Aorta (tissue), 5 donors: ENCODE data around the gene CD74. TPM values are rescaled to one million over a fixed set of nuclear protein-coding genes. Genes with fewer than 3 reads are reported as not detected.

Experiments used
- ATAC-seq: fragments of 200-7000 bp; cut with Tn5 transposase; one replicate; pipeline ENCODE4 v1.9.1; 2022; ENCODE audit warnings: moderate library complexity; ENCODE audit not compliant: low FRiP score
- DNase-seq, 2 donors: peaks; one replicate each; pipeline ENCODE4 v3.0.0-alpha.2; 2020
- H3K27ac ChIP-seq, 2 donors: one replicate each; pipeline ENCODE4 v1.5.1; 2013; ENCODE audit warnings: low read length in 2 of 2, mild to moderate bottlenecking in 2 of 2, moderate library complexity in 2 of 2, control low read depth in 1 of 2, inconsistent platforms in 1 of 2, low read depth in 1 of 2
- H3K27me3 ChIP-seq, 2 donors: one replicate each; pipeline ENCODE4 v1.6.1; 2013; ENCODE audit warnings: control low read depth in 1 of 2, low read length in 1 of 2, mild to moderate bottlenecking in 1 of 2, moderate library complexity in 1 of 2; ENCODE audit not compliant: insufficient read depth in 2 of 2, control insufficient read depth in 1 of 2
- H3K36me3 ChIP-seq, 2 donors: one replicate each; pipeline ENCODE4 v1.6.1; 2013; ENCODE audit warnings: control low read depth in 1 of 2, low read length in 1 of 2, mild to moderate bottlenecking in 1 of 2; ENCODE audit not compliant: insufficient read depth in 2 of 2, control insufficient read depth in 1 of 2
- H3K4me1 ChIP-seq, 2 donors: one replicate each; pipeline ENCODE4 v1.6.1; 2013; ENCODE audit warnings: low read length in 2 of 2, control low read depth in 1 of 2, mild to moderate bottlenecking in 1 of 2, moderate library complexity in 1 of 2; ENCODE audit not compliant: insufficient read depth in 2 of 2, control insufficient read depth in 1 of 2
- H3K4me3 ChIP-seq, 2 donors: one replicate each; pipeline ENCODE4 v1.5.1; 2013; ENCODE audit warnings: low read length in 2 of 2, control low read depth in 1 of 2, mild to moderate bottlenecking in 1 of 2
- H3K9me3 ChIP-seq: one replicate; pipeline ENCODE4 v1.6.1; 2013; ENCODE audit warnings: mild to moderate bottlenecking, low read length; ENCODE audit not compliant: control insufficient read depth
- WGBS, 2 donors: extraction: QIAGEN DNeasy Blood & Tissue Kit; methylation state at CpG; one replicate each; pipeline ENCODE4 v1.1.7; 2013; 5-methylcytosine and 5-hydroxymethylcytosine counted together
- intact Hi-C, 2 donors: fragments of 100-400 bp; cut with DNase I; formaldehyde crosslinking; loops; one replicate each; pipeline versions ENCODE4 v1.14.2 to v1.15.0; 2022
- polyA plus RNA-seq, 2 donors: library from polyadenylated mRNA; stranded (reverse); fragments of 200-250 nt; gene quantifications; one replicate each; pipeline ENCODE4 v1.2.3, GENCODE V29; 2013
- total RNA-seq, 2 donors: library from RNA; stranded (reverse); fragmentation: NEBNext Ultra II Directional; extraction: Animal tissue kit (Norgen Biotek cat#: 25700); gene quantifications; one replicate each; pipeline ENCODE4 v1.2.1, GENCODE V29; 2021
- donor health status: healthy with polysubstance abuse.
- donor health status: Bipolar disorder and iron deficiency.
- donor health status: DM: no; HTN: no; CAD: no.
- donor health status: DM: no; HTN: no; CAD: no.
- donor health status: DM: yes; HTN: yes; CAD: no.

The CD74 gene
- total and polyA plus RNA-seq, 4 donors = 114 to 1,639 (median 519) TPM

GRCh38 chr5:150389531-150390266 is 23.0 kb downstream of the CD74 start:
- Histone ChIP-seq H3K36me3 (peaks cover 4 to 13% of the 10 kb centered on the region in 2 donors), H3K27ac (no peak overlapping the region), H3K4me1 (no peaks in the 10 kb centered on the region), H3K27me3 (no peaks in the 10 kb centered on the region), H3K9me3 (no peaks in the 10 kb centered on the region), H3K4me3 (no peak overlapping the region)
- DNase-seq (no peak), ATAC-seq (no peak)
- intact Hi-C loops = no loop called here
- WGBS, 2 donors = 83 to 87% methylated on average over 13 of the region's 13 CpGs

- Histone ChIP-seq H3K27ac (no peak overlapping the region), H3K27me3 (no peaks in the 10 kb centered on the region), H3K4me3 (no peak overlapping the region), H3K9me3 (no peaks in the 10 kb centered on the region), H3K4me1 (no peaks in the 10 kb centered on the region), H3K36me3 (peaks cover under 1 to 17% of the 10 kb centered on the region in 2 donors)
- intact Hi-C loops = no loop called here
- DNase-seq = no peak
- WGBS, 2 donors = 85% methylated on average over 15 of the region's 15 CpGs
- no peak for ATAC-seq
Measured at GRCh38 chr5:150386024-150386855, 26.5 kb downstream of the CD74 start.

- no peaks in the 10 kb centered on the region for H3K27me3 ChIP-seq
- intact Hi-C loops = no loop called here
- no peaks in the 10 kb centered on the region for H3K4me1 ChIP-seq
- peaks cover 5 to 21% of the 10 kb centered on the region in 2 donors for H3K36me3 ChIP-seq
- no peak overlapping the region for H3K27ac ChIP-seq
- no peaks in the 10 kb centered on the region for H3K9me3 ChIP-seq
- H3K4me3 ChIP-seq = no peak overlapping the region
- ATAC-seq (no peak), DNase-seq (no peak)
- WGBS, 2 donors = 89 to 90% methylated on average over 5 of the region's 5 CpGs
Measured at GRCh38 chr5:150384701-150385100, 28.0 kb downstream of the CD74 start.

GRCh38 chr5:150377964-150378694 is 34.6 kb downstream of the CD74 start:
- intact Hi-C loops = no loop called here
- WGBS, 2 donors = 67 to 75% methylated on average over 5 of the region's 5 CpGs
- Histone ChIP-seq H3K4me3 (no peak overlapping the region), H3K36me3 (peaks cover 7 to 31% of the 10 kb centered on the region in 2 donors), H3K27me3 (no peaks in the 10 kb centered on the region), H3K9me3 (no peaks in the 10 kb centered on the region), H3K27ac (no peak overlapping the region), H3K4me1 (no peaks in the 10 kb centered on the region)
- ATAC-seq (no peak), DNase-seq (no peak)

GRCh38 chr5:150376799-150377771 is 35.6 kb downstream of the CD74 start:
- Histone ChIP-seq H3K27ac (no peak overlapping the region), H3K9me3 (no peaks in the 10 kb centered on the region), H3K4me1 (no peaks in the 10 kb centered on the region), H3K4me3 (no peak overlapping the region), H3K36me3 (peaks cover 7 to 30% of the 10 kb centered on the region in 2 donors), H3K27me3 (no peaks in the 10 kb centered on the region)
- no peak for DNase-seq
- no peak for ATAC-seq
- whole genome bisulfite sequencing, 2 donors = 74 to 79% methylated on average over 10 of the region's 10 CpGs
- intact Hi-C loops = no loop called here

GRCh38 chr5:150374651-150375050 is 38.1 kb downstream of the CD74 start:
- Histone ChIP-seq H3K4me3 (no peak overlapping the region), H3K36me3 (peaks cover 2 to 25% of the 10 kb centered on the region in 2 donors), H3K27ac (no peak overlapping the region), H3K27me3 (no peaks in the 10 kb centered on the region), H3K4me1 (no peaks in the 10 kb centered on the region), H3K9me3 (no peaks in the 10 kb centered on the region)
- ATAC-seq (no peak), DNase-seq (no peak)
- intact Hi-C loops = no loop called here
- 94% methylated on average over 11 of the region's 11 CpGs for WGBS, 2 donors

GRCh38 chr5:150372639-150373038 is 40.1 kb downstream of the CD74 start:
- intact Hi-C loops = no loop called here
- no peak for ATAC-seq
- Histone ChIP-seq H3K27me3 (no peaks in the 10 kb centered on the region), H3K36me3 (peaks cover 2 to 24% of the 10 kb centered on the region in 2 donors), H3K4me1 (no peaks in the 10 kb centered on the region), H3K9me3 (no peaks in the 10 kb centered on the region), H3K4me3 (no peak overlapping the region), H3K27ac (no peak overlapping the region)
- DNase-seq = no peak
- WGBS, 2 donors = 94 to 96% methylated on average over 6 of the region's 6 CpGs

GRCh38 chr5:150368526-150368925 is 44.2 kb downstream of the CD74 start:
- WGBS, 2 donors = 78 to 81% methylated on average over 4 of the region's 4 CpGs
- H3K27ac ChIP-seq = no peak overlapping the region
- H3K4me1 ChIP-seq = no peaks in the 10 kb centered on the region
- H3K36me3 ChIP-seq = peaks cover 0 to 27% of the 10 kb centered on the region in 2 donors
- no peak for DNase-seq
- no peak for ATAC-seq
- no peaks in the 10 kb centered on the region for H3K9me3 ChIP-seq
- H3K27me3 ChIP-seq = no peaks in the 10 kb centered on the region
- intact Hi-C loops = no loop called here
- H3K4me3 ChIP-seq = no peak overlapping the region
